ENCODE data around the gene DMBT1.

DMBT1 gene

GRCh38 chr10:122554131-122555036 lies 6.2 kb upstream of the DMBT1 start:
- no peak for DNase-seq (ENCODE audit: low read depth)
- H3K4me3 ChIP-seq (ENCODE audit: low read length), result no peak overlapping the region
- TF ChIP-seq CTCF (conservative IDR thresholded peaks at IDR 0.05; ENCODE audit: low read length), result no peak

- DNase-seq (ENCODE audit: low read depth), result no peak
- H3K4me3 ChIP-seq (ENCODE audit: low read length), result no peak overlapping the region
- TF ChIP-seq CTCF (conservative IDR thresholded peaks at IDR 0.05; ENCODE audit: low read length), result no peak
Measured at GRCh38 chr10:122555442-122555841, 5.1 kb upstream of the DMBT1 start.

GRCh38 chr10:122557516-122557915 lies 3.0 kb upstream of the DMBT1 start:
- no peak for DNase-seq (ENCODE audit: low read depth)
- TF ChIP-seq CTCF (conservative IDR thresholded peaks at IDR 0.05; ENCODE audit: low read length), result no peak
- no peak overlapping the region for H3K4me3 ChIP-seq (ENCODE audit: low read length)

GRCh38 chr10:122558452-122558851 lies 2.1 kb upstream of the DMBT1 start:
- no peak overlapping the region for H3K4me3 ChIP-seq (ENCODE audit: low read length)
- no peak for DNase-seq (ENCODE audit: low read depth)
- no peak for TF ChIP-seq CTCF (conservative IDR thresholded peaks at IDR 0.05; ENCODE audit: low read length)

GRCh38 chr10:122559228-122559627 lies 1.3 kb upstream of the DMBT1 start:
- no peak overlapping the region for H3K4me3 ChIP-seq (ENCODE audit: low read length)
- DNase-seq (ENCODE audit: low read depth), result no peak
- no peak for TF ChIP-seq CTCF (conservative IDR thresholded peaks at IDR 0.05; ENCODE audit: low read length)

- no peak overlapping the region for H3K4me3 ChIP-seq (ENCODE audit: low read length)
- no peak for TF ChIP-seq CTCF (conservative IDR thresholded peaks at IDR 0.05; ENCODE audit: low read length)
- no peak for DNase-seq (ENCODE audit: low read depth)
Measured at GRCh38 chr10:122561212-122561611, 658 bp downstream of the DMBT1 start.

- no peak for TF ChIP-seq CTCF (conservative IDR thresholded peaks at IDR 0.05; ENCODE audit: low read length)
- DNase-seq (ENCODE audit: low read depth), result no peak
- H3K4me3 ChIP-seq (ENCODE audit: low read length), result no peak overlapping the region
Measured at GRCh38 chr10:122561792-122562191, 1.2 kb downstream of the DMBT1 start.

Measured in AG10803 (cell line).